Right renal pelvis (tissue), 4 donors: ENCODE measurements around the gene KRTDAP. TPM values are rescaled to one million over a fixed set of nuclear protein-coding genes. Genes with fewer than 3 reads are reported as not detected.

Source experiments
- DNase-seq, 4 donors: peaks; one replicate each; pipeline ENCODE4 v3.0.0-alpha.2; 2013; ENCODE audit warnings: low read depth in 4 of 4, low spot score in 3 of 4, missing footprints in 1 of 4
- polyA plus RNA-seq, 4 donors: library from polyadenylated mRNA; unstranded; fragments of 120-200 nt; gene quantifications; one replicate each; pipeline ENCODE4 v1.2.1, GENCODE V29; 2013; ENCODE audit not compliant: insufficient read length in 4 of 4

Gene KRTDAP
- polyA plus RNA-seq, result under 1 TPM; 0.44 to 0.87 (median 0.63) TPM

- no peak for DNase-seq
Measured at GRCh38 chr19:35490364-35490763, at the start of gene KRTDAP. KRTDAP (minus strand) TSS chr19:35490464; CDS start chr19:35490442, 22 bp downstream.

- DNase-seq, result no peak
Measured at GRCh38 chr19:35539850-35540249, 49.6 kb upstream of the KRTDAP start.

GRCh38 chr19:35539314-35539713, 49.0 kb upstream of the KRTDAP start:
- DNase-seq, result no peak

GRCh38 chr19:35534803-35535480, 44.7 kb upstream of the KRTDAP start:
- no peak for DNase-seq

- DNase-seq, result no peak
Measured at GRCh38 chr19:35533822-35534392, 43.6 kb upstream of the KRTDAP start.

- DNase-seq, result no peak
Measured at GRCh38 chr19:35533201-35533821, 43.0 kb upstream of the KRTDAP start, which contains the start of gene GAPDHS. GAPDHS (plus strand) TSS chr19:35533456; CDS start chr19:35533528, 72 bp downstream.

GRCh38 chr19:35531291-35531690, 41.0 kb upstream of the KRTDAP start:
- DNase-seq, result no peak

GRCh38 chr19:35529241-35530218, 39.3 kb upstream of the KRTDAP start:
- no peak for DNase-seq

- no peak for DNase-seq
Measured at GRCh38 chr19:35528218-35529038, 38.2 kb upstream of the KRTDAP start, which contains the start of gene SBSN. SBSN (minus strand) TSS chr19:35528311; CDS start chr19:35528281, 30 bp downstream.

- DNase-seq, result no peak
Measured at GRCh38 chr19:35525873-35526272, 35.6 kb upstream of the KRTDAP start.

GRCh38 chr19:35524181-35524837, 34.0 kb upstream of the KRTDAP start:
- no peak for DNase-seq

GRCh38 chr19:35522745-35523327, 32.6 kb upstream of the KRTDAP start:
- DNase-seq, result no peak

- no peak for DNase-seq
Measured at GRCh38 chr19:35521124-35521743, 31.0 kb upstream of the KRTDAP start.

- DNase-seq, result no peak
Measured at GRCh38 chr19:35519291-35519690, 29.0 kb upstream of the KRTDAP start.

GRCh38 chr19:35518313-35518712, 28.0 kb upstream of the KRTDAP start:
- DNase-seq, result no peak

- DNase-seq, result no peak
Measured at GRCh38 chr19:35517342-35517741, 27.1 kb upstream of the KRTDAP start.

- DNase-seq, result no peak
Measured at GRCh38 chr19:35516310-35516709, 26.0 kb upstream of the KRTDAP start.

- DNase-seq, result no peak
Measured at GRCh38 chr19:35514282-35514809, 24.1 kb upstream of the KRTDAP start.
